Measurements from ENCODE around the gene IL1RN.

IL1RN gene

GRCh38 chr2:113113807-113114206 is 13.6 kb upstream of the IL1RN start:
- H3K4me3 ChIP-seq (ENCODE audit: low read depth, low read length): no peak overlapping the region
- DNase-seq (ENCODE audit: low read depth): no peak
- TF ChIP-seq CTCF (IDR thresholded peaks at IDR 0.05; ENCODE audit: control insufficient read depth, extremely low read depth, insufficient read depth): no peak

GRCh38 chr2:113114224-113114945 is 13.0 kb upstream of the IL1RN start:
- no peak for DNase-seq (ENCODE audit: low read depth)
- TF ChIP-seq CTCF (IDR thresholded peaks at IDR 0.05; ENCODE audit: control insufficient read depth, extremely low read depth, insufficient read depth): no peak
- no peak overlapping the region for H3K4me3 ChIP-seq (ENCODE audit: low read depth, low read length)

GRCh38 chr2:113114996-113115395 is 12.4 kb upstream of the IL1RN start:
- no peak overlapping the region for H3K4me3 ChIP-seq (ENCODE audit: low read depth, low read length)
- TF ChIP-seq CTCF (IDR thresholded peaks at IDR 0.05; ENCODE audit: control insufficient read depth, extremely low read depth, insufficient read depth): no peak
- no peak for DNase-seq (ENCODE audit: low read depth)

- no peak for TF ChIP-seq CTCF (IDR thresholded peaks at IDR 0.05; ENCODE audit: control insufficient read depth, extremely low read depth, insufficient read depth)
- H3K4me3 ChIP-seq (ENCODE audit: low read depth, low read length): no peak overlapping the region
- no peak for DNase-seq (ENCODE audit: low read depth)
Observed at GRCh38 chr2:113116100-113116958, 11.1 kb upstream of the IL1RN start.

- DNase-seq (ENCODE audit: low read depth): peak; percentile 85
- H3K4me3 ChIP-seq (ENCODE audit: low read depth, low read length): no peak overlapping the region
- TF ChIP-seq CTCF (IDR thresholded peaks at IDR 0.05; ENCODE audit: control insufficient read depth, extremely low read depth, insufficient read depth): no peak
Observed at GRCh38 chr2:113117541-113118262, 9.7 kb upstream of the IL1RN start.

- no peak overlapping the region for H3K4me3 ChIP-seq (ENCODE audit: low read depth, low read length)
- DNase-seq (ENCODE audit: low read depth): no peak
- TF ChIP-seq CTCF (IDR thresholded peaks at IDR 0.05; ENCODE audit: control insufficient read depth, extremely low read depth, insufficient read depth): no peak
Observed at GRCh38 chr2:113118263-113118657, 9.1 kb upstream of the IL1RN start.
